Measurements from ENCODE around the gene KLHL5.
"Not testable (repeated sequence)": the region's sequence is repeated elsewhere in the genome, so short reads cannot be mapped to it uniquely, and the experiment has no call there.

Gene KLHL5

DNA sequence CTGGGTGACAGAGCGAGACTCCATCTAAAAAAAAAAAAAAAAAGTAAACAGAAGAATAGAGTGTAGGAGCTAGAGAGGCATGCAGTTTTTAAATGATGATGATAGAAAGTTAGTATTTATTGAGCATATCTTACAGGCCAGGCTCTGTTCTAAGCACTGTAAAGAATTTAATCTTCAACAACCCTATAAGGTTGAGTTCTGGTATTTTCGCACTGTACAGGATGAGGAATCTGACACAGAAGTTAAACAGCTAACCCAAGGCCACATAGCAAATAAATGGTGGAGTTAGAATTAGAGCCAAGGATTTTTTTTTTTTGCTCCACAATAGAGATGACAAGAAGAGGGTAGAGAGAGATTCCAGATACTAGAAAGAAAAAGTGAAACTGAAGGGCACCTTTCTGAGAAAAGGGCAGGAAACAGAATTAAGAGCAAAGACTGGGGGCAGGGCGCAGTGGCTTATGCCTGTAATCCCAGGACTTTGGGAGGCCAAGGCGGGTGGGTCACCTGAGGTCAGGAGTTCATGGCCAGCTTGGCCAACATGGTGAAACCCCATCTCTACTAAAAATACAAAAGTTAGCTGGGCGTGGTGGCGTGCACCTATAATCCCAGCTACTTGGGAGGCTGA, 56.1 kb downstream of the KLHL5 start:
- Histone ChIP-seq H3K4me3 (ENCODE audit: low read length) (no peak overlapping the region), H3K4me1 (ENCODE audit: control insufficient read depth, insufficient read depth, low read length) (no peaks in the 10 kb centered on the region), H3K9ac (ENCODE audit: low read length) (no peak overlapping the region), H3K27me3 (ENCODE audit: control insufficient read depth, insufficient read depth, low read length) (no peaks in the 10 kb centered on the region), H3K9me3 (ENCODE audit: control insufficient read depth, low read length) (no peaks in the 10 kb centered on the region), H3K36me3 (ENCODE audit: control insufficient read depth, insufficient read depth, low read length) (no peaks in the 10 kb centered on the region)

GRCh38 chr4:39120418-39120817, 58.4 kb downstream of the KLHL5 start:
- H3K9ac ChIP-seq (ENCODE audit: low read length), result no peak overlapping the region

GRCh38 chr4:39124885-39125599, 63.0 kb downstream of the KLHL5 start:
- no peaks in the 10 kb centered on the region for H3K36me3 ChIP-seq (ENCODE audit: control insufficient read depth, insufficient read depth, low read length)
- no peaks in the 10 kb centered on the region for H3K27me3 ChIP-seq (ENCODE audit: control insufficient read depth, insufficient read depth, low read length)
- H3K9ac ChIP-seq (ENCODE audit: low read length), result no peak overlapping the region
- H3K4me1 ChIP-seq (ENCODE audit: control insufficient read depth, insufficient read depth, low read length), result no peaks in the 10 kb centered on the region
- no peaks in the 10 kb centered on the region for H3K9me3 ChIP-seq (ENCODE audit: control insufficient read depth, low read length)
- H3K4me3 ChIP-seq (ENCODE audit: low read length), result no peak overlapping the region

More at GRCh38 chr4:39120418-39120817, 58.4 kb downstream of the KLHL5 start:
- H3K4me3 ChIP-seq (ENCODE audit: low read length), result no peak overlapping the region
- H3K27me3 ChIP-seq (ENCODE audit: control insufficient read depth, insufficient read depth, low read length), result no peaks in the 10 kb centered on the region
- H3K36me3 ChIP-seq (ENCODE audit: control insufficient read depth, insufficient read depth, low read length), result no peaks in the 10 kb centered on the region
- no peaks in the 10 kb centered on the region for H3K9me3 ChIP-seq (ENCODE audit: control insufficient read depth, low read length)
- no peaks in the 10 kb centered on the region for H3K4me1 ChIP-seq (ENCODE audit: control insufficient read depth, insufficient read depth, low read length)

DNA sequence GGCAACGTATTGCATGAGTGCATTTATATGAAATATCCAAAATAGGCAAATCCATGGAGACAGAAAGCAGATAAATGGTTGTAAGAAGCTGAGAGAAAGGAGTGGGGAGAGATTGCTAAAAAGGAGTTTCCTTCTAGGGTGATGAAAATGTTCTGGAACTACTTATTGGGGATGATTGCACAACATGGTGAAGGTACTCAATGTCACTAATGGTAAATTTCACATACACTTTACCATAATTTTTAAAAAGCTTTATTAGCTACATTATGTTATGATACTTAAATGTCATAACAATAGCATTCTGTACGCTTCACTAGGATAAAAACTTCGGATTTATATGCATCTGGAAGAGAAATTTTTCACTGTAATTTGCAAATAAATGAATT, 63.6 kb downstream of the KLHL5 start:
- no peaks in the 10 kb centered on the region for H3K36me3 ChIP-seq (ENCODE audit: control insufficient read depth, insufficient read depth, low read length)
- H3K9me3 ChIP-seq (ENCODE audit: control insufficient read depth, low read length), result no peaks in the 10 kb centered on the region
- no peak overlapping the region for H3K9ac ChIP-seq (ENCODE audit: low read length)
- H3K4me3 ChIP-seq (ENCODE audit: low read length), result no peak overlapping the region
- H3K27me3 ChIP-seq (ENCODE audit: control insufficient read depth, insufficient read depth, low read length), result no peaks in the 10 kb centered on the region
- no peaks in the 10 kb centered on the region for H3K4me1 ChIP-seq (ENCODE audit: control insufficient read depth, insufficient read depth, low read length)

GRCh38 chr4:39126256-39127095, 64.4 kb downstream of the KLHL5 start:
- Histone ChIP-seq H3K9ac (ENCODE audit: low read length) (no peak overlapping the region), H3K4me3 (ENCODE audit: low read length) (no peak overlapping the region), H3K4me1 (ENCODE audit: control insufficient read depth, insufficient read depth, low read length) (no peaks in the 10 kb centered on the region), H3K27me3 (ENCODE audit: control insufficient read depth, insufficient read depth, low read length) (no peaks in the 10 kb centered on the region), H3K9me3 (ENCODE audit: control insufficient read depth, low read length) (no peaks in the 10 kb centered on the region), H3K36me3 (ENCODE audit: control insufficient read depth, insufficient read depth, low read length) (no peaks in the 10 kb centered on the region)

GRCh38 chr4:39133623-39134022, 71.6 kb downstream of the KLHL5 start:
- Histone ChIP-seq H3K4me1 (ENCODE audit: control insufficient read depth, insufficient read depth, low read length) (peaks cover 7% of the 10 kb centered on the region), H3K9me3 (ENCODE audit: control insufficient read depth, low read length) (no peaks in the 10 kb centered on the region), H3K9ac (ENCODE audit: low read length) (no peak overlapping the region), H3K36me3 (ENCODE audit: control insufficient read depth, insufficient read depth, low read length) (no peaks in the 10 kb centered on the region), H3K4me3 (ENCODE audit: low read length) (no peak overlapping the region), H3K27me3 (ENCODE audit: control insufficient read depth, insufficient read depth, low read length) (no peaks in the 10 kb centered on the region)

GRCh38 chr4:39134683-39135306, 72.8 kb downstream of the KLHL5 start:
- peaks cover 7% of the 10 kb centered on the region for H3K4me1 ChIP-seq (ENCODE audit: control insufficient read depth, insufficient read depth, low read length)
- H3K4me3 ChIP-seq (ENCODE audit: low read length), result no peak overlapping the region
- H3K9me3 ChIP-seq (ENCODE audit: control insufficient read depth, low read length), result no peaks in the 10 kb centered on the region
- no peaks in the 10 kb centered on the region for H3K27me3 ChIP-seq (ENCODE audit: control insufficient read depth, insufficient read depth, low read length)
- no peaks in the 10 kb centered on the region for H3K36me3 ChIP-seq (ENCODE audit: control insufficient read depth, insufficient read depth, low read length)
- no peak overlapping the region for H3K9ac ChIP-seq (ENCODE audit: low read length)

GRCh38 chr4:39138227-39138626, 76.2 kb downstream of the KLHL5 start:
- not testable (repeated sequence) for H3K27me3 ChIP-seq (ENCODE audit: control insufficient read depth, insufficient read depth, low read length); H3K4me1 ChIP-seq (ENCODE audit: control insufficient read depth, insufficient read depth, low read length); H3K4me3 ChIP-seq (ENCODE audit: low read length); H3K9ac ChIP-seq (ENCODE audit: low read length); H3K9me3 ChIP-seq (ENCODE audit: control insufficient read depth, low read length); H3K36me3 ChIP-seq (ENCODE audit: control insufficient read depth, insufficient read depth, low read length)

DNA sequence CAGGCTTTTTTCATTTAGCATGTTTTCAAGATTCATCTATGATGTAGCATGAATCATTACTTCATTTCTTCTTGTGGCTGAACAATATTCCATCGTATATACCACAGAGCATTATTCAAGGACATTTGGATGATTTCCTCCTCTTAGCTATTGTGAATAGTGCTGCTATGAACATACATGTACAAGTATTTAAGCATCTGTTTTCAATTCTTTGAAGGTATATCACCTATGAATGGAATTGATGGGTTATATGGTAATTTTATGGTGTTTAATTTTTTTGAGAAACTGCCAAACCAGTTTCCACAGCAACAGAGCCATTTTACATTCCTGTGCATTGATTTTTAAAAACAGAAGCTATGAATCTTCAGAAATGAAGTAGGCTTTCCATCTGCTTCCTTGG, 84.2 kb downstream of the KLHL5 start:
- H3K4me3 ChIP-seq (ENCODE audit: low read length), result no peak overlapping the region
- no peaks in the 10 kb centered on the region for H3K9me3 ChIP-seq (ENCODE audit: control insufficient read depth, low read length)
- H3K27me3 ChIP-seq (ENCODE audit: control insufficient read depth, insufficient read depth, low read length), result no peaks in the 10 kb centered on the region
- H3K9ac ChIP-seq (ENCODE audit: low read length), result no peak overlapping the region
- H3K36me3 ChIP-seq (ENCODE audit: control insufficient read depth, insufficient read depth, low read length), result no peaks in the 10 kb centered on the region
- no peaks in the 10 kb centered on the region for H3K4me1 ChIP-seq (ENCODE audit: control insufficient read depth, insufficient read depth, low read length)

GRCh38 chr4:39154009-39154408, 92.0 kb downstream of the KLHL5 start:
- Histone ChIP-seq H3K4me1 (ENCODE audit: control insufficient read depth, insufficient read depth, low read length) (no peaks in the 10 kb centered on the region), H3K9ac (ENCODE audit: low read length) (no peak overlapping the region), H3K27me3 (ENCODE audit: control insufficient read depth, insufficient read depth, low read length) (no peaks in the 10 kb centered on the region), H3K4me3 (ENCODE audit: low read length) (no peak overlapping the region), H3K9me3 (ENCODE audit: control insufficient read depth, low read length) (no peaks in the 10 kb centered on the region), H3K36me3 (ENCODE audit: control insufficient read depth, insufficient read depth, low read length) (no peaks in the 10 kb centered on the region)

DNA sequence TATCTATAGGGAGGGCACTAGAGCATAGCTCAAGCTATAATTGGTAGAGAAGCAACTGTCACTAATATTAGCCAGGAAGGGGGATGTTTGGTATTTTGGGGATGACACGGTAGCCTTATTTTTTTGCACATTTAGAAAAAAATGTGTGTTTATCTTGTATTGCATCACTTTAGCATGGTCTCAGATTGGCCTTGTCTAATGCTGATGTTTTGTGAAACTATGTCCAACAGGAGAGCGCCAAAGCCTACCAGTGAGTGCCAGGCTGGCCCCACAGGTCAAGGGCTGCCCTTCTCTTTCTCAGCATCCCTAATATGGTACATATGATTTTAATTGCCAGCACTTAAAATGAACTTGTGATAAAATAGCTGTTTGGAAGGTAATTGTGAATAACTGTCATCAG, 95.5 kb downstream of the KLHL5 start:
- no peaks in the 10 kb centered on the region for H3K27me3 ChIP-seq (ENCODE audit: control insufficient read depth, insufficient read depth, low read length)
- no peaks in the 10 kb centered on the region for H3K36me3 ChIP-seq (ENCODE audit: control insufficient read depth, insufficient read depth, low read length)
- no peaks in the 10 kb centered on the region for H3K4me1 ChIP-seq (ENCODE audit: control insufficient read depth, insufficient read depth, low read length)

GRCh38 chr4:39166177-39166576, 104.1 kb downstream of the KLHL5 start:
- Histone ChIP-seq H3K27me3 (ENCODE audit: control insufficient read depth, insufficient read depth, low read length) (no peaks in the 10 kb centered on the region), H3K36me3 (ENCODE audit: control insufficient read depth, insufficient read depth, low read length) (no peaks in the 10 kb centered on the region), H3K4me1 (ENCODE audit: control insufficient read depth, insufficient read depth, low read length) (no peaks in the 10 kb centered on the region), H3K4me3 (ENCODE audit: low read length) (no peak overlapping the region), H3K9me3 (ENCODE audit: control insufficient read depth, low read length) (no peaks in the 10 kb centered on the region), H3K9ac (ENCODE audit: low read length) (no peak overlapping the region)

More for the DNA sequence above, 95.5 kb downstream of the KLHL5 start:
- Histone ChIP-seq H3K9me3 (ENCODE audit: control insufficient read depth, low read length) (no peaks in the 10 kb centered on the region), H3K9ac (ENCODE audit: low read length) (no peak overlapping the region), H3K4me3 (ENCODE audit: low read length) (no peak overlapping the region)
